GM18517 (cell line): Measurements from ENCODE around the gene ANKRD66.

Experiments
- ATAC-seq: cut with Tn5 transposase; IDR thresholded peaks from one replicate; pipeline ENCODE4 v1.9.1; 2021; ENCODE audit warnings: mild to moderate bottlenecking, moderate library complexity; ENCODE audit not compliant: unreplicated experiment

The ANKRD66 gene

DNA sequence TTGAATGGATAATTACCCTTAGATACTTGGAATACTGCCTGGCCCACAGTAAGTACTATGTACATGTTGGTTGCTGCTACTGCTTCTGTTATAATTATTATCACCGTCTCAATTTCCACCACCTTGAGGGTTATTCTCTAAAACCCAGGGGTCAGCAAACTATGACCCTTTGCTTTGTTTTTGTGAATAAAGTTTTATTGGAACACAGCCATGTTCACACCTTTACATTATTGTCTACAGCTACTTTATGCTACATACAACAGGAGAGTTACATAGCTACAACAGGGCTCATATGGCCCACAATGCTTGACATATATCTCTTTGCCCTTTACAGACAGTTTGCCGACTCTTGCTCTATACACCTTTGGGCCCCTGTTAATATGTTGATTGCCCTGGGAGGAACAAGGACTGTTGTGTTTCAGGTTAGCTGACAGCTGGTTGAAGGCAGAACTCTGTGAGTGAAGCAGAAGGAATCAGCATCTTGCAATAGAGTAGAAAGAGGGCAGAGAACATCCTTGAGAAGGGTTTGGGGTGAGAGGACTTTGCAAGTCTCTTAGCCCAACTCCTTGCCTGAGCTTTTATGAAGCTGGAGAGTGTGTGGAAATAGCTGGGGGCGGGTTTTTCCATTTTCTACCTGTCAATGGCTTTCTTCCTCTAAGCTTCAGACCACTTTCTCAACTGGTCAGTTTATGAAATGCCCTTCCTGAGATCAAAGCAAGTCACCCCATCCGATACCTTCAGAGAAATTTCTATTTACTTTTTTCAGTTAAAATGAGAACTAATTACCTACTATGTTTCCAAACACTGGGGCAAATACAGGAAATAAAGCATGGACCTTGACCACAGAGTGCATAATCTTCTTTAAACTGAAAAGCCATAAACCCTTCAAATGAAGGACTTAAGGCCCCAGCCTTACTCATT lies 43.0 kb downstream of the ANKRD66 start:
- ATAC-seq, result no peak

- no peak for ATAC-seq
These were observed 43.7 kb downstream of the ANKRD66 start for GRCh38 chr6:46790355-46790874.

DNA sequence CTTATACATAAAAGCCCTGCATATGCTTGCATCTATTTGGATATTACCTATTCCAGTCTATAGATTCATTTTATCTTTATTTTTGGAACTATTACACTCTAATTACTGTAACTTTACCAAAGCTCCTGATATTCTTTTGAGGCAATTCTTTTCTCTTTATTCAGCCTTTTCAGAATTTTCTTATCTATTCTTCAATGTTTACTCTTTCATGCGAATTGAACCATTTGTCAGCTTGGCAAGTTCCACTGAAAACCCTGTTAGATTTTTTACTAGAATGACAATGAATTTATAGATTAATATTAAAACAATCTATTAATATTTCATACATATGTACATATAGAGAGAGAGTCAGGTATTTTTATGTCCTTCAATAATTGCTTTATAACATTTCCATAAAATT lies 45.9 kb downstream of the ANKRD66 start:
- ATAC-seq, result no peak

GRCh38 chr6:46793138-46793537 lies 46.4 kb downstream of the ANKRD66 start, which contains the start of gene MEP1A:
Gene MEP1A (plus strand): TSS chr6:46793389. CDS start chr6:46793399, 10 bp downstream.
- ATAC-seq, result no peak

DNA sequence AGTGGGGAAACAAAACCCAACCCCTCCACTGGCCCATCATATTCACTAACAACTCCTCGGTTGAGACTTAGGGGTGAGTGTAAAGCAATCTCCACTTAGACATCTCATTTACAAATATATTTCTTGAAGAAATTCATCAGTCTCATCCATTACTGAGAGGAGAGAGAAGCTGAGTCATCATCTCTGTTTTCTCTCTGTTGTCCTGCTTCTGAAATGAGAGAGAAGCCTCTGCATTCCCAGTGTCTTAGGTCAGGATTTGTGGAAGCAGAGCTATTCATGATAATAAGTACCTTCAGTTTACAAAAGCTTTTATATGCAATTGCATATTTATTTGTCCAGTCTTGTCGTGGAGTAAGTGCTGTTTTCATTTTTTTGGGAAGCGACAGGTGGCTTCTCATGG lies 47.3 kb downstream of the ANKRD66 start:
- ATAC-seq, result no peak

DNA sequence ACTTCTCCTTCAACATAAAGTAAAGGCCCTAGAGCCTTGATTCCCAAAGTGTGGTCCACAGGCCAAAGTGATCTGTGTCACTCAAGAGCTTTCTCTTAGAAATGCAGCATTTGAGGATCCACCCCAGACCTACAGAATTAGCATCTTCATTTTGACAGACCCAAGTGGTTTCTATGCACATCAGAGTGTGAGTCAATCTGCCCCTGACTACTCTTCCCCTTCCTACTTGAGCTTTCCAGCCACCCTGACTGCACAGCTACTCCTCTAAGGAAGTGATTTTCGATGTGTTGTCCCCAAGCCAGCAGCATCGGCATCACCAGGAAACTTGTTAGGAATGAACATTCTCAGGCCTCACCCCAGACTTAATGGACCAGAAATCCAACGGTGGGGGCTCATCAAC lies 49.1 kb downstream of the ANKRD66 start:
- no peak for ATAC-seq

DNA sequence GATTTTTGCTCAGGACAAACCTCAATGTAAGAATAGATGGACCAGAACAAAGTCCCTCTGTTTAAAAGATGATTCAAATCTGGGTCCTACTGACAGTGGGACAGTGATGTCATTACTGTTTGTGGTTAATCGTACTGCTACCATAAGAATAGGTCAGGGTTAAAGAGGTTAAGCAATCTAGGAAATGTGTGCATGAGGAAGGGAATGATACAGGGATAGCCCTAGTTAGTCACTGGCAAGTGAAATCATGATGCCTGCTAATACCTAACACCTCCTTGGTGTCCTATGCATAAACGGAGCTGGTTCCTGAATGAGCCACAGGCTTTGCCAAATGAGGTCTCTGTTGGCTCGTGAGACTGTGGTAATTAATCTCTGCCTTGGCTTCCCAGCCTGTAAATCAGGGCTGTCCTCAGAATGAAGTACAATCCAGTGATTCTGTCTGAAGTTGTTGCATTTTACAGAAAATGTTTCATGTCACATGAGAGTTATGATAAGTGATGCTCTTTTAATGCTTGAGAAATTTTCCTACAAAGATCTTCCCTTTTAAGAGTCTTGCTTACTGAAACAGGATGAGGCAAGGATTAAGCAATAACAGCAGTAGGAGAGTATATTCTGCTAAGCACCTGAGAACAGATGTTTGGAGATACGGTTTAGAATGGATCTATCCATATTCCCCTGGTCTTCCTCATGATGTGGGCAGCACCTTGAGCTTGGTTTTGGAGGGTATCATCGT lies 50.3 kb downstream of the ANKRD66 start:
- ATAC-seq, result no peak

DNA sequence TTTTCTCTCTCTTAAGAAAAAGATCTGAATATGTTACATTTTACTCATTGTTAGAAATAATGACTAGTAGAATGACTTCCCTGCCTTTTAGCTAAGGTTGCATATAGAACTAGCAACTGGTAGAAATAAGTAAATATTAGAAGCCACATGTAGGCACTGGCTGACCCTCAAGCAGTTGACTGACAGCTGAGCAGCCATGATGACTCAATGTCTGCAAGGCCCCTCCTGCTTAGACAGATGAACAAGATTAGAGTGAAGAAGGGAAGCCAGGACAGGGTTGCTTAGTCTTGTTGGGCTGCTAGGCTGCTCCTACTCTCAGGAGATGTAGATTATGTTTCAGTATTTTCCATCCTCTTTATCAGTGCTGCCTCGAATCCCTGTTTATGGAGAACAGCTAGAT lies 52.9 kb downstream of the ANKRD66 start:
- ATAC-seq, result no peak

DNA sequence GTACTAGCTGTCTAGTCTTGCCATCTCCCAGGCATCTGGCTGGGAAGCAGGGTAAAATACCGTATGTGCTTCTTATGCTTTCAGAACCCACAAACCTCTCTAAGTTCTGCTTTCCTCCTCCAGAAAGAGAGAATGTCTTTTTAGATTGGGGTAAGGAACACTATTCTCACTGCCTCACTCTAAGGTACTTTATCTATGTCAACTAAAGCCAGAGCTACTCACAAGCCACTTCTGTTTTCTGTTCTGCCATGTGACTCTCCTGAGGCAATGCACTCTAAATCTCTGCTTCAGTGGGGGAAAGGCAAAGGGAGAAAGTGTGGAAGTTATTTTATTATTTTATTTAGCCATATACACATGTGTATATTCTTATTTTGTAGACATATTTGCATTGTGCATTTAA lies 62.1 kb downstream of the ANKRD66 start:
- no peak for ATAC-seq
